ENCODE data around the gene PLXNA4. TPM values are rescaled to one million over a fixed set of nuclear protein-coding genes. Genes with fewer than 3 reads are reported as not detected.

PLXNA4 gene
- total RNA-seq, 2 donors from 2014 or later: 9.5 to 18.0 TPM

- no peaks in the 10 kb centered on the region for H3K27me3 ChIP-seq
- peaks cover 0 to 5% of the 10 kb centered on the region in 2 donors for H3K4me1 ChIP-seq
- H3K27ac ChIP-seq: no peak overlapping the region
- H3K36me3 ChIP-seq: no peaks in the 10 kb centered on the region
- TF ChIP-seq, protein P1, sequence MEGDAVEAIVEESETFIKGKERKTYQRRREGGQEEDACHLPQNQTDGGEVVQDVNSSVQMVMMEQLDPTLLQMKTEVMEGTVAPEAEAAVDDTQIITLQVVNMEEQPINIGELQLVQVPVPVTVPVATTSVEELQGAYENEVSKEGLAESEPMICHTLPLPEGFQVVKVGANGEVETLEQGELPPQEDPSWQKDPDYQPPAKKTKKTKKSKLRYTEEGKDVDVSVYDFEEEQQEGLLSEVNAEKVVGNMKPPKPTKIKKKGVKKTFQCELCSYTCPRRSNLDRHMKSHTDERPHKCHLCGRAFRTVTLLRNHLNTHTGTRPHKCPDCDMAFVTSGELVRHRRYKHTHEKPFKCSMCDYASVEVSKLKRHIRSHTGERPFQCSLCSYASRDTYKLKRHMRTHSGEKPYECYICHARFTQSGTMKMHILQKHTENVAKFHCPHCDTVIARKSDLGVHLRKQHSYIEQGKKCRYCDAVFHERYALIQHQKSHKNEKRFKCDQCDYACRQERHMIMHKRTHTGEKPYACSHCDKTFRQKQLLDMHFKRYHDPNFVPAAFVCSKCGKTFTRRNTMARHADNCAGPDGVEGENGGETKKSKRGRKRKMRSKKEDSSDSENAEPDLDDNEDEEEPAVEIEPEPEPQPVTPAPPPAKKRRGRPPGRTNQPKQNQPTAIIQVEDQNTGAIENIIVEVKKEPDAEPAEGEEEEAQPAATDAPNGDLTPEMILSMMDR (IDR thresholded peaks at IDR 0.05): no peak
- no peak for DNase-seq (ENCODE audit: low spot score)
- H3K4me3 ChIP-seq: no peak overlapping the region
- H3K9me3 ChIP-seq: no peaks in the 10 kb centered on the region
These were observed 314.2 kb downstream of the PLXNA4 start for GRCh38 chr7:132262160-132262470.

GRCh38 chr7:132261327-132262159 lies 314.7 kb downstream of the PLXNA4 start:
- Histone ChIP-seq H3K27ac (no peak overlapping the region), H3K4me3 (no peak overlapping the region), H3K9me3 (no peaks in the 10 kb centered on the region), H3K36me3 (no peaks in the 10 kb centered on the region), H3K4me1 (peaks cover 0 to 11% of the 10 kb centered on the region in 2 donors), H3K27me3 (no peaks in the 10 kb centered on the region)
- DNase-seq (ENCODE audit: low spot score): no peak
- TF ChIP-seq, protein P1 (IDR thresholded peaks at IDR 0.05): no peak

GRCh38 chr7:132258231-132258630 lies 318.0 kb downstream of the PLXNA4 start:
- Histone ChIP-seq H3K27ac (no peak overlapping the region), H3K36me3 (no peaks in the 10 kb centered on the region), H3K4me3 (no peak overlapping the region), H3K4me1 (peaks cover 0 to 26% of the 10 kb centered on the region in 2 donors), H3K9me3 (no peaks in the 10 kb centered on the region), H3K27me3 (no peaks in the 10 kb centered on the region)
- no peak for DNase-seq (ENCODE audit: low spot score)
- TF ChIP-seq, protein P1 (IDR thresholded peaks at IDR 0.05): no peak

- Histone ChIP-seq H3K4me3 (no peak overlapping the region), H3K27ac (peak overlapping the region in 1 of 2 donors; percentile 42)
- no peak for DNase-seq (ENCODE audit: low spot score)
These were observed 319.0 kb downstream of the PLXNA4 start for GRCh38 chr7:132257253-132257652.

DNA sequence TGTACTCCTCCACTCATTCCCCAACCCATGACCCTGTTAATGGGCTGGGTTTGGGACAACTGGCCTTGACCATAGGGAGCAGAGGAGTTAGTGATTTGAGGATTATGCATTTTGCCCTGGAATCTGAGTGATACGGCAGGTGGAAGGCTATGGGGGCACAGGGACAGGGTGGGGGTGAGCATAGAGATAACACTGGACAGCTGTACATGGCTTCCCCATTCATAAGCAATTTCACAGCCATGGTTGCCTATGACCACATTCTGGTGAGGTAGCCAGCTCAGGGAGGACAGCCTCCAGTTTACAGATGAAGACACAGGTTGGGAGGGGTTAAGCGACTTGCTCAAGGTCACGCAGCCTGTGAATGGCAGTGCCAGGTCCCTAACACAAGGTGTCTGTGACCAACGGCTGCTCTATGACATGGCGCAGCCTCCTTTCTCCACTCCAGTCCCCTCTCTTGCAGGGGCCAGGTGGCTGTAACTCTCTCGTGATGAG lies 319.5 kb downstream of the PLXNA4 start:
- DNase-seq (ENCODE audit: low spot score): no peak
- Histone ChIP-seq H3K9me3 (no peaks in the 10 kb centered on the region), H3K27ac (no peak overlapping the region), H3K36me3 (no peaks in the 10 kb centered on the region), H3K4me3 (no peak overlapping the region), H3K4me1 (peaks cover 0 to 28% of the 10 kb centered on the region in 2 donors), H3K27me3 (no peaks in the 10 kb centered on the region)
- TF ChIP-seq, protein P1 (IDR thresholded peaks at IDR 0.05): no peak

More at GRCh38 chr7:132257253-132257652, 319.0 kb downstream of the PLXNA4 start:
- TF ChIP-seq, protein P1 (IDR thresholded peaks at IDR 0.05): no peak
- Histone ChIP-seq H3K27me3 (no peaks in the 10 kb centered on the region), H3K4me1 (peaks cover 0 to 26% of the 10 kb centered on the region in 2 donors), H3K36me3 (no peaks in the 10 kb centered on the region), H3K9me3 (no peaks in the 10 kb centered on the region)

Data from right atrium auricular region (tissue), 2 donors.